GM12878 (cell line): ENCODE results near the gene STKLD1. TPM values are rescaled to one million over a fixed set of nuclear protein-coding genes. Genes with fewer than 3 reads are reported as not detected.

Experiments
- BCL11A ChIP-seq: IDR thresholded peaks from 2 replicates; pipeline ENCODE4 v1.6.1; 2011; ENCODE audit warnings: low read depth, low read length
- BHLHE40 ChIP-seq, 2 experiments: fragments of 450-650 bp in 1 of 2; IDR thresholded peaks; 2 replicates each; pipeline ENCODE4 v1.6.1; 2011 to 2017; ENCODE audit warnings: low read depth in 2 of 2, borderline replicate concordance in 1 of 2, improper control_type of control experiment in 1 of 2, low read length in 1 of 2, mild to moderate bottlenecking in 1 of 2
- CBFB ChIP-seq: IDR thresholded peaks from 2 replicates; pipeline ENCODE4 v1.6.1; 2016; ENCODE audit warnings: antibody characterized with exemption, low read depth
- EGR1 ChIP-seq, 2 experiments: IDR thresholded peaks; 1 replicate in 1 of 2; 2 replicates in 1 of 2; pipeline ENCODE4 v1.6.1; 2011 to 2012; ENCODE audit warnings: low read depth in 2 of 2, low read length in 2 of 2, borderline replicate concordance in 1 of 2, mild to moderate bottlenecking in 1 of 2, moderate library complexity in 1 of 2
- FOXM1 ChIP-seq: IDR thresholded peaks from 2 replicates; pipeline ENCODE4 v1.6.1; 2012; ENCODE audit warnings: low read depth, mild to moderate bottlenecking, inconsistent platforms, low read length, moderate library complexity
- JUNB ChIP-seq: IDR thresholded peaks from 2 replicates; pipeline ENCODE4 v1.6.1; 2016; ENCODE audit warnings: antibody characterized with exemption, mild to moderate bottlenecking
- KAT2A ChIP-seq: conservative IDR thresholded peaks from 2 replicates; pipeline ENCODE4 v1.6.1; 2011; ENCODE audit warnings: low read depth, low read length; ENCODE audit not compliant: control insufficient read depth
- MEF2A ChIP-seq: IDR thresholded peaks from 2 replicates; pipeline ENCODE4 v1.6.1; 2011; ENCODE audit warnings: low read depth, mild to moderate bottlenecking, low read length, moderate library complexity; ENCODE audit not compliant: insufficient read depth
- MLLT1 ChIP-seq: fragments of 450-650 bp; IDR thresholded peaks from 2 replicates; pipeline ENCODE4 v1.6.1; 2016; ENCODE audit warnings: mild to moderate bottlenecking
- MXI1 ChIP-seq: fragments of 150-350 bp; IDR thresholded peaks from 2 replicates; pipeline ENCODE4 v1.6.1; 2011; ENCODE audit warnings: low read depth, mild to moderate bottlenecking, inconsistent platforms, low read length, improper control_type of control experiment
- PAX8 ChIP-seq: fragments of 450-650 bp; IDR thresholded peaks from 2 replicates; pipeline ENCODE4 v1.6.1; 2017; ENCODE audit warnings: mild to moderate bottlenecking, moderate library complexity
- PKNOX1 ChIP-seq: fragments of 450-650 bp; IDR thresholded peaks from 2 replicates; pipeline ENCODE4 v1.6.1; 2016; ENCODE audit warnings: mild to moderate bottlenecking
- PML ChIP-seq: IDR thresholded peaks from 2 replicates; pipeline ENCODE4 v1.6.1; 2012; ENCODE audit warnings: low read length, inconsistent platforms
- POLR2AphosphoS2 ChIP-seq: IDR thresholded peaks from 2 replicates; pipeline ENCODE4 v1.6.1; 2011; ENCODE audit warnings: low read depth, mild to moderate bottlenecking, low read length, improper control_type of control experiment, moderate library complexity
- POLR2AphosphoS5 ChIP-seq: IDR thresholded peaks from 2 replicates; pipeline ENCODE4 v1.6.1; 2011; ENCODE audit warnings: mild to moderate bottlenecking, low read length, inconsistent platforms
- SIN3A ChIP-seq: IDR thresholded peaks from 2 replicates; pipeline ENCODE4 v1.6.1; 2012; ENCODE audit warnings: low read depth, low read length, improper control_type of control experiment
- SMAD5 ChIP-seq: IDR thresholded peaks from 2 replicates; pipeline ENCODE4 v1.6.1; 2016; ENCODE audit warnings: antibody characterized with exemption, low read depth
- SP1 ChIP-seq: IDR thresholded peaks from one replicate; pipeline ENCODE4 v1.6.1; 2011; ENCODE audit warnings: low read depth, low read length
- SREBF1 ChIP-seq: IDR thresholded peaks from 2 replicates; pipeline ENCODE4 v1.6.1; 2012; ENCODE audit warnings: mild to moderate bottlenecking, low read length
- TAF1 ChIP-seq: IDR thresholded peaks from 2 replicates; pipeline ENCODE4 v1.6.1; 2011; ENCODE audit warnings: mild to moderate bottlenecking, low read depth, low read length, borderline replicate concordance
- ZNF622 ChIP-seq: fragments of 450-650 bp; IDR thresholded peaks from 2 replicates; pipeline ENCODE4 v1.6.1; 2017; ENCODE audit warnings: mild to moderate bottlenecking, inconsistent platforms
- polyA plus RNA-seq, 11 experiments: library from polyadenylated mRNA; depleted of rRNA in 4 of 11; unstranded in 6 of 11; stranded (reverse) in 5 of 11; fragments of >200 nt; fragmentation: Nextera tagmentation in 4 of 11; fragmentation: Illumina TruSeq in 1 of 11; extraction: Ambion mirVana in 4 of 11; extraction: Trizol in 1 of 11; gene quantifications; 1 replicate in 1 of 11; 2 replicates in 10 of 11; pipeline versions ENCODE4 v1.2.1 to v1.2.3, GENCODE V29; 2011 to 2016; ENCODE audit warnings: inconsistent platforms in 2 of 11, missing spikeins in 2 of 11, low read depth in 1 of 11
- total RNA-seq, 4 experiments: library from RNA; depleted of rRNA in 3 of 4; stranded (reverse); fragments of >200 nt in 3 of 4; fragmentation: Illumina TruSeq in 1 of 4; extraction: Trizol in 1 of 4; gene quantifications; 2 replicates each; pipeline versions ENCODE4 v1.2.1 to v1.2.3, GENCODE V29; 2013 to 2021
- TF ChIP-seq, protein P1 (sequence below): fragments of 150-350 bp; IDR thresholded peaks from 2 replicates; pipeline ENCODE4 v1.6.1; 2014; ENCODE audit warnings: mild to moderate bottlenecking, low read depth, low read length
- TF ChIP-seq, protein P2 (sequence below): fragments of 150-350 bp; IDR thresholded peaks from 2 replicates; pipeline ENCODE4 v1.6.1; 2016; ENCODE audit warnings: low read depth, low read length

STKLD1 gene
- total and polyA plus RNA-seq, 10 of the 15 experiments (the other 5 are each of a cell fraction or from before 2014, with no cell fraction given) = 0.07 to 0.40 (median 0.29) TPM; not detected in 4

DNA sequence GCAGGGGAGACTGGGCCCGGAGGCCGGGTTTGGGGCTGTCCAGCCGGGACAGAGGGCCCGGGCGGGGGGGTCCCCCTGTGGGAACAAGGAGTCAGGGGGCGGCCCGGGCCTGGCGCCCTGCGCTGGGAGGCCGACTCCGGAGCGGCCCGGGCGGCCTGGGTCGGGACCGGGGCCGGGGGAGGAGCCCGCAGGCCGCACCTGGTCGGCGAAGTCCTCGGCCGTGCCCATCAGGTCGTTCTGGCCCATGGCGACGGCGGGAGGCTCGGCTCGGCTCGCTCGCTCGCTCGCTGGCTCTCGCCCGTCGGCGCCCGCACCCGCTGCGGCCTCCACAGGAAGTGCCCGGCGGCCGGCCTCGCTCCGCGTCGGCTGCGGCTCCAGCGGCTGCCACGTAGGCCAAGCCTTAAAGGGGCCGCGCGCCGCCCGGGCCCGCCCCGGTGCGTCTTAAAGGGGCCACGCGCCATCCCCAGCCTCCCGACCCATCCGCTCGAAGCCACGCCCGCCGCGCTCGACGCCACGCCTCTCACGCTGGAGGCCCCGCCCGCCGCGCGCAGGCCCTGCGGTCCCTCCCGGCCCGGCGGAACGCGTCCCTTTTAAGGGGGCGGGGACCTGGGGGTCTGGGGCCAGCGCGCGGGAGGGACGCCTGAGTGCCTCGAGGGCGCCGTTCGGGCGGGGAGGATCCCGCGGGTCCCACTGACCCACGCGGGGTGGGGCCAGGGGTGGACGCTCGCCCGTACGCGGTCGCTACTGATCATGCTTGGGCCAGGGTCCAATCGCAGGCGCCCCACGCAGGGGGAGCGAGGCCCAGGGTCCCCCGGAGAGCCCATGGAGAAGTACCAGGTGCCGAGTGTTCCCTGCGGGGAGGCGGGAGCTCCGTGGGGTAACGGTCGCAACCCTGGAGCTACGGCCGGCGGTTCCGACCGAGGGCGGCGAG lies at the start of gene STKLD1, which contains the start of gene SURF4 (continued):
- TF ChIP-seq POLR2AphosphoS2 (peak; percentile 67; the same call in 1 of the 2 replicates), BHLHE40 (IDR thresholded peaks at IDR 0.05; ENCODE audit: borderline replicate concordance in 1 of 2, low read depth in 2 of 2, low read length in 1 of 2) (peak; percentile 61 to 85), POLR2AphosphoS5 (peak; percentile 83), TAF1 (peak; percentile 90; the same call in 1 of the 2 replicates), BCL11A (no peak), ZNF622 (no peak), FOXM1 (no peak), MEF2A (0 out of 2 replicates have a peak, but pooled peaks have one; percentile 21), KAT2A (no peak), MLLT1 (no peak), JUNB (no peak), PML (no peak), PKNOX1 (no peak), SIN3A (peak; percentile 80), CBFB (no peak), PAX8 (no peak), EGR1 (IDR thresholded peaks at IDR 0.05; ENCODE audit: borderline replicate concordance in 1 of 2, low read depth in 2 of 2, low read length in 2 of 2) (0 out of 3 replicates have a peak, but pooled peaks of 1 of the 2 experiments have one; percentile 34), MXI1 (peak; percentile 37; the same call in 1 of the 2 replicates), SREBF1 (no peak), SP1 (peak; percentile 70), SMAD5 (no peak)
- TF ChIP-seq, protein P1, sequence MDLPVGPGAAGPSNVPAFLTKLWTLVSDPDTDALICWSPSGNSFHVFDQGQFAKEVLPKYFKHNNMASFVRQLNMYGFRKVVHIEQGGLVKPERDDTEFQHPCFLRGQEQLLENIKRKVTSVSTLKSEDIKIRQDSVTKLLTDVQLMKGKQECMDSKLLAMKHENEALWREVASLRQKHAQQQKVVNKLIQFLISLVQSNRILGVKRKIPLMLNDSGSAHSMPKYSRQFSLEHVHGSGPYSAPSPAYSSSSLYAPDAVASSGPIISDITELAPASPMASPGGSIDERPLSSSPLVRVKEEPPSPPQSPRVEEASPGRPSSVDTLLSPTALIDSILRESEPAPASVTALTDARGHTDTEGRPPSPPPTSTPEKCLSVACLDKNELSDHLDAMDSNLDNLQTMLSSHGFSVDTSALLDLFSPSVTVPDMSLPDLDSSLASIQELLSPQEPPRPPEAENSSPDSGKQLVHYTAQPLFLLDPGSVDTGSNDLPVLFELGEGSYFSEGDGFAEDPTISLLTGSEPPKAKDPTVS = no peak
- TF ChIP-seq, protein P2, sequence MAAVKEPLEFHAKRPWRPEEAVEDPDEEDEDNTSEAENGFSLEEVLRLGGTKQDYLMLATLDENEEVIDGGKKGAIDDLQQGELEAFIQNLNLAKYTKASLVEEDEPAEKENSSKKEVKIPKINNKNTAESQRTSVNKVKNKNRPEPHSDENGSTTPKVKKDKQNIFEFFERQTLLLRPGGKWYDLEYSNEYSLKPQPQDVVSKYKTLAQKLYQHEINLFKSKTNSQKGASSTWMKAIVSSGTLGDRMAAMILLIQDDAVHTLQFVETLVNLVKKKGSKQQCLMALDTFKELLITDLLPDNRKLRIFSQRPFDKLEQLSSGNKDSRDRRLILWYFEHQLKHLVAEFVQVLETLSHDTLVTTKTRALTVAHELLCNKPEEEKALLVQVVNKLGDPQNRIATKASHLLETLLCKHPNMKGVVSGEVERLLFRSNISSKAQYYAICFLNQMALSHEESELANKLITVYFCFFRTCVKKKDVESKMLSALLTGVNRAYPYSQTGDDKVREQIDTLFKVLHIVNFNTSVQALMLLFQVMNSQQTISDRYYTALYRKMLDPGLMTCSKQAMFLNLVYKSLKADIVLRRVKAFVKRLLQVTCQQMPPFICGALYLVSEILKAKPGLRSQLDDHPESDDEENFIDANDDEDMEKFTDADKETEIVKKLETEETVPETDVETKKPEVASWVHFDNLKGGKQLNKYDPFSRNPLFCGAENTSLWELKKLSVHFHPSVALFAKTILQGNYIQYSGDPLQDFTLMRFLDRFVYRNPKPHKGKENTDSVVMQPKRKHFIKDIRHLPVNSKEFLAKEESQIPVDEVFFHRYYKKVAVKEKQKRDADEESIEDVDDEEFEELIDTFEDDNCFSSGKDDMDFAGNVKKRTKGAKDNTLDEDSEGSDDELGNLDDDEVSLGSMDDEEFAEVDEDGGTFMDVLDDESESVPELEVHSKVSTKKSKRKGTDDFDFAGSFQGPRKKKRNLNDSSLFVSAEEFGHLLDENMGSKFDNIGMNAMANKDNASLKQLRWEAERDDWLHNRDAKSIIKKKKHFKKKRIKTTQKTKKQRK = no peak
